ENCODE data around the gene FOXQ1.

Gene FOXQ1, protein sequence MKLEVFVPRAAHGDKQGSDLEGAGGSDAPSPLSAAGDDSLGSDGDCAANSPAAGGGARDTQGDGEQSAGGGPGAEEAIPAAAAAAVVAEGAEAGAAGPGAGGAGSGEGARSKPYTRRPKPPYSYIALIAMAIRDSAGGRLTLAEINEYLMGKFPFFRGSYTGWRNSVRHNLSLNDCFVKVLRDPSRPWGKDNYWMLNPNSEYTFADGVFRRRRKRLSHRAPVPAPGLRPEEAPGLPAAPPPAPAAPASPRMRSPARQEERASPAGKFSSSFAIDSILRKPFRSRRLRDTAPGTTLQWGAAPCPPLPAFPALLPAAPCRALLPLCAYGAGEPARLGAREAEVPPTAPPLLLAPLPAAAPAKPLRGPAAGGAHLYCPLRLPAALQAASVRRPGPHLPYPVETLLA

DNA sequence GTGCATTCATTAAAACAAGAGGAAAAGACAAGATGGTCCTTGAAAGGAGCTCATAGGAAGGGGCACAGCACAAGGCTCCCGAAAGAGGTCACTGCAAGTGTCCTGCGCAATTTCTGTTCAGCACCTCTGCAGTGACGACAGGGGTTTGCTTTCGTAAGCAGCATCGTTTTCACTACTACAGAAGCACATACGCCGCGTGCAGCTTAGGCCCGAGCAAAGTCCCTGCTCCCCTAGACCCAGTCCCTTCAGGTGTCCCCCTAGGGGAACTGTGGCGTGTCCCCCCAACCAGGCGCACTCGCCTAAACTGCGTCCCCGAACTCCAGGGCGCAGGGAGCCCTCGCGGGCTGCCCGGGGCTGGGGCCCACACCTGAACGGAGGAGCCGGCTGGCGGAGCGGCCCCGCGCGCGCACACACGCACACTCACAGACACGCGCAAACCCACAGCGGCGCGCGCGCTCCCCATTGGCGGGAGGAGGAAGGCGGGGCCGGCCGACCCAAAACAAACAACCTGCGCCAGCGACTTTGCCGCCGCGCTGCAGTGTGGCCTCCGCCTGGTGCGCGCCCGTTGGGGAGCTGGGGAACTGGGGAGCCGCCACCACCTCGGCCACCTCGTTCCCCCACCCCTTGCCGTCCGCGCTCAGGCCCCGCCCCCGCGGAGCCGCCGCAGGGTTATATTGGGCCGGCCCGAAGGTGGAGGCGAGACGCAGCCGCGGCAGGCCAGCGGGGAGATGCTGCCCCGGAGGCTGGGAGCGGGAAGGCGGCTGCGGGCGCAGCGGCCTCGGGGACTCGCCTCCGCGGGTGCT, at the start of gene FOXQ1:
FOXQ1 (plus strand) TSS at position 699 of the 803 bp plus-strand sequence. CDS start 607 bp downstream, outside the sequence.
- Mint-ChIP-seq H3K4me3 (peak within 1 kb of the TSS; percentile 64), H3K36me3 (peaks cover 9% of the 10 kb centered on the region)
- CTCF ChIA-PET = interaction anchor here (0.6 to 0.7 kb wide), 2 partner anchors 71 to 719 kb away, joined by 3 read pairs; no protein-coding TSS in a partner anchor

DNA sequence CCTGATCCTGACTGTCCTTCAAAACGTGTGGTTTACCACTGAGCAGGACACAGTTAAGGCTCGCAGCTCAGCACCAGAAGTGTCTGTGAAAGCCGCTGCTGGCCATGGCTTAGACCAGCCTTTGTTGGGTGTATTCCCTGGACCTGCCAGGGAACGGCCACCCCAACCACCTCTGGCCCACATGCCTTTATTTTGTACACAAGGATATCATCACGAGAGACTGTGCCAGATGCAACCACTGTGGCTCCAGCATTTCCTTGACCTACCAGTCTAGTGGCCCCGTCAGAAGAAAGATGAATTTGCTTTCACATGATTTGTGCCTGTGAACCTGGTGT, 49.2 kb upstream of the FOXQ1 start:
- CTCF ChIA-PET = no interaction called here
- no peak for DNase-seq
- Mint-ChIP-seq H3K36me3 (no peaks in the 10 kb centered on the region), H3K9me3 (no peaks in the 10 kb centered on the region), H3K27ac (no peak overlapping the region), H3K4me1 (no peaks in the 10 kb centered on the region), H3K4me3 (no peak overlapping the region), H3K27me3 (peaks cover 4% of the 10 kb centered on the region)

More for the DNA sequence above, at the start of gene FOXQ1:
- Mint-ChIP-seq H3K9me3 (no peaks in the 10 kb centered on the region), H3K4me1 (peaks cover 25% of the 10 kb centered on the region), H3K27me3 (peaks cover 91% of the 10 kb centered on the region), H3K27ac (peak within 1 kb of the TSS; percentile 78)
- DNase-seq = peak; percentile 27

DNA sequence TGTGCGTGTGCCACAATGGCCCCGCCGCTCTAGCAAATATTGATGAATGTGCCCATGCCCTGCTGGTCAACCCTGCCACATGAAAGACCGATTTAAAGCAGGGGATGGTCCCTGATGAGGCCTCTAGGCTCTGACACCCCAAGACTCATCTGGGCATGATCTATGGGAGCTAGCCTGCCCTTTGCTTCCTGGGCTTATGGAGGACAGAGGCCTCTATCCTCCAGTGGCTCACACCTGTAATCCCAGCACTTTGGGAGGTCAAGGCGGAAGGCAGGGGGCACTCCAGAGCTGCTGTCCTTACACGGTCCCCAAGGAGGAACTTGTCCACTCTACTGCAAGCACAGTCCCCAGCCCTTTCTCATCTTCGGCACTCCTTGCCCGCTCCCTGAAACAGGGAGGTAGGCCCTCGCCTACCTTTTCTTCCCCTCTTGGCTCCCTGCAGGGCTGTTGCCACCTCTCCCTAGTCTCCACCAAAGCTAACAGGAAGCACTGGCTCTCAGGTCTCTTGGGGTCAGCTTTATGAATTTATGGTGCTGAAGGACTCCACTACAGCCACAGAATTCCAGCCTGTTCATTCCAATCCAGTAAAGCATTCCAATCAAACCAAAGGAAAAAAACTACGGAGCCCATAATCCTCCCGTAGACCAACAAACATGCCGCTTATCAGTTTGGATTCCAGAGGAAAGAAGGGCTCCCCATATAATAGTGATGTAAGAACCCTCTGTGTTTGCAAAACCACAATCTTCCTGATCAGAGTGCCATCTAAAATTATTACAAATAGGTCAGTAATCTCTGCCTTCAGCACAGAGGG, 48.7 kb upstream of the FOXQ1 start:
- H3K4me1 Mint-ChIP-seq = no peaks in the 10 kb centered on the region
- H3K27me3 Mint-ChIP-seq = peaks cover 4% of the 10 kb centered on the region
- CTCF ChIA-PET = no interaction called here
- H3K9me3 Mint-ChIP-seq = no peaks in the 10 kb centered on the region
- DNase-seq = no peak
- H3K4me3 Mint-ChIP-seq = no peak overlapping the region
- no peaks in the 10 kb centered on the region for H3K36me3 Mint-ChIP-seq
- no peak overlapping the region for H3K27ac Mint-ChIP-seq

DNA sequence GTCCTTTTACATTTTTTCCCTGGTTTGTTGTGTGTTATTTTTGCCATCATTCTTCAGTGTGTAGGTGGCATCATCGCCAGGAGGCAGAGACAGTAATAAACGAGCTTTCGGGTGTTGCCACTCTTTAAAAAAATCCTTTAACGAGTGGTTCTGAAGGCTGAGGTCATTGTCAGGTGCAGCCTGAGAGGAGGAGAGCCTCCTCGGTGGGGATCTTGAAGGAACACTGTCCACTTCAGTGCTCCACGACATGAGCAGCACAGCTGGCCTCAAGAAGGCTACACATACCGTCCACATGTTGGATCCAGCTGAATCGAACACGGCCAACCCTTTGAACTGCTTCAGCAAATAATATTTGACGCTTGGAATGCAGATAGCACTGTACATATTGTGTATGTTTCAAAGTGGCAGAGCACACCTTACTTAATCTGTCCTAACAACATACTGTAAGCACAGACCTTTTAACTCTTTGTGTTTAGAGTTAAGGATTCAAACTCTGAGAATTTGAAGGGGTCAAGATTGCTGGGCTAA, 48.0 kb upstream of the FOXQ1 start:
- Mint-ChIP-seq H3K27me3 (peaks cover 4% of the 10 kb centered on the region), H3K4me1 (no peaks in the 10 kb centered on the region), H3K4me3 (no peak overlapping the region), H3K36me3 (no peaks in the 10 kb centered on the region), H3K9me3 (no peaks in the 10 kb centered on the region), H3K27ac (no peak overlapping the region)
- DNase-seq = no peak
- CTCF ChIA-PET = no interaction called here

DNA sequence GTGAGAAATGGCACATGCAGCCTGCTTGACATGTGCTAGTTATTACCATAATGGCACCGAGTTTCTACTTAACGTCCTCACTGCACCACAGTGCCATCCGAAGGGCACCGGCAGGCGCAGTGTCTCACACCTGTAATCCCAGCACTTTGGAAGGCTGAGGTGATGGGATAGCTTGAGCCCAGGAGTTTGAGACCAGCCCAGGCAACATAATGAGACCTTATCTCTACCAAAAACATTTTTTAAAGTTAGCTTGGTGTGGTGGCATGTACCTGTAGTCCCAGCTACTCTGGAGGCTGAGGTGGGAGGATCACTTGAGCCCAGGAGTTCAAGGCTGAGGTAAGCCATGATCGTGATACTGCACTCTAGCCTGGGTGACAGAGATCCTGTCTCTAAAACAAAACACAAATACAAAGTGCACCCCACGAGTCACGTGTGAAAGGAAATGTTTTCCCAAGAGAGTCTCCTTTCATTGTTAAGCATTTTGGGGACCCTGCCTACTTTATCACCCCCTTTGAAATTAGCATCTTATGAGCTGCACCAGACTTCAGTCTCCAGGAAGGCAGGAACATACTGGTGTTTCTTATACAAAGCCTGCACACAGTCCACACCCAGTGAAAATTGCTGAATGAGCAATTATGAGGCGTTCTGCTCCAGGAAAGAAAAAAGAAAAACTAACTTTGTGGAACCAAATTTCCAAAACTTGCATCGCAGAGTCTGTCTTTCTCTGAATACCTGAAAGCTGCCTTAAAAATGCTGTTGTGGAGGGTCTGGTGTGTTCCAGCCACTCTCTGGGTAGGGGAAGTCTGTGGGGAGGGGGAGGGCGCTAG, 47.1 kb upstream of the FOXQ1 start:
- H3K36me3 Mint-ChIP-seq = no peaks in the 10 kb centered on the region
- H3K4me1 Mint-ChIP-seq = no peaks in the 10 kb centered on the region
- DNase-seq = no peak
- H3K4me3 Mint-ChIP-seq = no peak overlapping the region
- H3K27me3 Mint-ChIP-seq = peaks cover 4% of the 10 kb centered on the region
- no peaks in the 10 kb centered on the region for H3K9me3 Mint-ChIP-seq
- CTCF ChIA-PET = no interaction called here
- H3K27ac Mint-ChIP-seq = no peak overlapping the region

DNA sequence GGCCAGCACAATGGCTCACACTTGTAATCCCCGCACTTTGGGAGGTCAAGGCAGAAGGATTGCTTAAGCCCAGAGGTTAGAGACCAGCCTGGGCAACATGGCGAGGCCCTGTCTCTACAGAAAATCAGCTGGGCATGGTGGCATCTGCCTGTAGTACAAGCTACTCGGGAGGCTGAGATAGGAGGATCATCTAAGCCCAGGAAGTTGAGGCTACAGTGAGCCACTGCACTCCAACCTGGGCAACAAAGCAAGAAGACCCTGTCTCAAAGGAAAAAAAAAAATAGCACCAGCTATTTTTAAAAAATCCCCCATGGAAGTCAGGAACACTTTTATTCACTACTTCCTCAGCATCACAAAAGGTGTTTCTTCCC, 45.2 kb upstream of the FOXQ1 start:
- no peaks in the 10 kb centered on the region for H3K4me1 Mint-ChIP-seq
- no peaks in the 10 kb centered on the region for H3K36me3 Mint-ChIP-seq
- no peak for DNase-seq
- no peaks in the 10 kb centered on the region for H3K9me3 Mint-ChIP-seq
- CTCF ChIA-PET = no interaction called here
- no peak overlapping the region for H3K4me3 Mint-ChIP-seq
- H3K27ac Mint-ChIP-seq = no peak overlapping the region
- peaks cover 4% of the 10 kb centered on the region for H3K27me3 Mint-ChIP-seq

DNA sequence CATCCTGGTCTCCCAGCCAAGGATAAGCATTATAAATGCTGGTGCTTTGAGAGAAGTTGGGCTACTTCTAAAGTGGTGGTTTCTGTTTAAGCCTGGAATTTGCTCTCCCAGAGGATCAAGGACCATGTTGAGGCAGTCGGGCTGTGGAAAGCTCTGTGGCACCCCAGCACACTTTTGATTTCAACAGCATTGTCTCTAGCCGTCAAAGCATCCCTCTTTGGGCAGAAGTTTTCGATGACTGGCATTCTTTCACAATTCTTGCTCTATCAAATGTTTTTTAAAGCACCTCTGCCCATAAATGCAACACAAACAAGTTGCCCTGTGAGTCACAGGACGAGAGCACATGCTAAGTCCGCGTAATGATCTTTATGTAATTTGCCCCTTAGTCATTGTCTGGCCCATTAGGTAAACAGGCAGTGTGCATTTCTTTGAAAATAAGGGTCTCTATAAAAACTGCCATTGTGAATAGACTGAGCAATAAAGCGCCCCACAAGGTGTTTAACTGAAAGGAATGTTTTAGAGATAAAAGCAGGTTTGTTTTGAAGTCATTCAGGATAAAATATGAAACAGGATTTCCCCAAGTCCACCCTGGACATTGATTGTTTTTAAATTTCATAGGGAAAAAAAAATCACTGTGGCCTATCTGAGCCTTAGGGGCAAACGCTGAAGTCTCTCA, 44.7 kb upstream of the FOXQ1 start:
- H3K4me3 Mint-ChIP-seq = no peak overlapping the region
- CTCF ChIA-PET = no interaction called here
- peaks cover 1% of the 10 kb centered on the region for H3K9me3 Mint-ChIP-seq
- H3K36me3 Mint-ChIP-seq = no peaks in the 10 kb centered on the region
- H3K27ac Mint-ChIP-seq = no peak overlapping the region
- peaks cover 4% of the 10 kb centered on the region for H3K27me3 Mint-ChIP-seq
- H3K4me1 Mint-ChIP-seq = no peaks in the 10 kb centered on the region
- DNase-seq = no peak

DNA sequence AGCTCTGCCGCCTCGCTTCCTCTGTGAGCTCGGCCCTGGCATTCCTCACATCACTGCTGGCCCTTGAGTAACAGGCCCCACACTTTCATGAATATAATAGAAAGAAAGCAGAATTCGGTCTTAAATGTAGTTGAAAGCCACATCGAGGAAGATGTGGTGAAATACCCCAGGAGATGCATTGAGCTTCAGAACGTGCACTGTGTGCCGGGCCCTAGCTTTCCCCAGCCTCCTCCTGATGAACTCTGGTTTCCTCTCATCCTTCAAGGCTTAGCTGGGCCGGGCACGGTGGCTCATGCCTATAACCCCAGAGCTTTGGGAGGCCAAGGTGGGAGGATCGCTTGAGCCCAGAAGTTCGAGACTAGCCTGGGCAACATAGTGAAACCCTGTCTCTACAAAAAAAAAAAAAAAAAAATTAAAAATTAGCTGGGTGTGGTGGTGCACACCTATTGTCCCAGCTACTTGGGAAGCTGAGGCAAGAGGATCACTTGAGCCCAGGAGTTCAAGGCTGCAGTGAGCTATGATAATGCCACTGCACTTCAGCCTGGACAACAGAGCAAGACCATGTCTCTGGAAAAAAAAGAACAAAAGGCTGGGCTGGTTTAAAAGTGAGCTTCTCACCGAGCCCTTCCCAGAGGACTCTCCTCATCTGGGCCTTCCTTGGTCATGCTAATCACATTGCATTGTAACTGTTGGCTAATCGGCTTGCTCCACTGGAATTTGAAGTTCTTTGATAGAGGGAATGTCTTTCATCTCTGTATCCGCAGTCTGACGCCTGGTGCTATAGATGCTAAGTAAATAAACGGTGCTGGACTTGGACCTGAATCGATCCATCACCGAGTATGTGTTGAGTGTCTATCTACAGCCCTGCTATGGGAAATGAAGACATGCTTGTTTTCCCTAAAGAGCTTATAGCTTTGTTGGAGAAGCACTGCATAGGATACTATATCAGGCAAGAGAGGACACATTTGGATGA, 43.8 kb upstream of the FOXQ1 start:
- CTCF ChIA-PET = interaction anchor here (1.3 kb wide), 2 partner anchors 23 to 284 kb away, joined by 3 read pairs; no protein-coding TSS in a partner anchor
- Mint-ChIP-seq H3K36me3 (no peaks in the 10 kb centered on the region), H3K27me3 (peaks cover 4% of the 10 kb centered on the region)

DNA sequence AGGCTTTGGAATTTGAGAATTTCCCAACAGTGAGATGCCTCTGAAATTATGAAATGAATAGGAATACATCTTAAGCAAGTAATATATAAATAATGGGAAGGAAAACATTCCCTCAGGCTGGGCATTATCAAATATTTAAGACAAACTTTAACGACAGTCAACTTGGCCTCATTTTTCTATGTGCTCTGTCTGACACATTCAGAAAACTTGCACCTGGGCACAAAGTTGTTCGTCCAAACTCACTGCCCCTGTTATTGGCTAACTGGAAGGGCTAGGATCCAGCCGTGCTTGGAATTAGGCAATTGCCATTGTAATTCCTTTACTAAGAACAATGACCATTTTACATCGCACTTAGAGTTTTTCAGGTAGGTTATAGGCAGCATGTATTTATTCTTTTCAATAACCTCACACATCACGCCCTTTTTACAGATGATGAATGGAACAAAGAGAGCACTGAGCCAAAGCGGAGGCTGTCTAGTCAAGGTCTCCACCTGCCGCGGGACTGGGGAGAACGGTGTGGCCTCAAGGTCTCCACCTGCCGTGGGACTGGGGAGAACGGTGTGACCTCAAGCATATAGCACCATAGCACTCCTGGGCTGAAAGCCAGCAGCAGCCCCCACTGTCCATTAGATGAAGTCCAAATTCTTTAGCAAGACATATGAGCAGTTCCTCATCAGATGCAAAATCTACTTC, 40.7 kb upstream of the FOXQ1 start:
- Mint-ChIP-seq H3K27me3 (peaks cover 5% of the 10 kb centered on the region), H3K27ac (no peak overlapping the region), H3K9me3 (peaks cover 9% of the 10 kb centered on the region), H3K4me1 (no peaks in the 10 kb centered on the region), H3K36me3 (no peaks in the 10 kb centered on the region), H3K4me3 (no peak overlapping the region)
- DNase-seq = no peak
- CTCF ChIA-PET = no interaction called here

More for the DNA sequence above, 43.8 kb upstream of the FOXQ1 start:
- H3K9me3 Mint-ChIP-seq = peaks cover 4% of the 10 kb centered on the region
- H3K4me1 Mint-ChIP-seq = no peaks in the 10 kb centered on the region
- H3K4me3 Mint-ChIP-seq = no peak overlapping the region
- no peak overlapping the region for H3K27ac Mint-ChIP-seq
- DNase-seq = no peak

DNA sequence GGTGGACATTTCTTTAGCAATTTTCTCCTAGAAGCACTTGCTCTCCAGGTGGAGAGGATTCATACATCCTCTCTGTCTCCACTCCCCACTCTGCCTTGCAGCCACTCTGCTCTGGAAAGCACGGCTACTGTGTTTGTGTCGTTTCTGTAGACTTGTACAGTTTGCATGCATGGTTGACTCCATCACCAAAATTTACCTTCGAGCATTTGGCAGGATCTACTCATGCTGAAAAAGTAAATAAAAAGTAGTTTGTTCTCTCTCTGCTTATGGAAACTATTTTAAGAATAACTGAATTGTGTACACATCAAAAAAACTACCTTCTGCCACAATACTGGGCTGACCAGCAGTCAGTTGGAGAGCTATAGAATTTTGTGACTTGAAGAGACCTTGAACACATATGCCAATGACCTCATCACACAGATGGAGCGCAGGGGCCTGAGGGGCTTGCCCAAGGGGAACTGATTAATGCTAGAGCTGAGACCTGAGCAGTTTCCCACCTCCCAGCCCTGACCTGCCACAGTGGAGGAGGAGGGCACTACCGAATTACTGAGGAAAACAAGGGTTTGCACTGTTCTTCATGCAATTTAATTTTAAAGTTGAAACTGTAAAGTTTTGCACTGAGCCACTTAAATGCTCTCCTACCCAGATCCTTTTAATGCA, 33.7 kb upstream of the FOXQ1 start:
- DNase-seq = no peak

DNA sequence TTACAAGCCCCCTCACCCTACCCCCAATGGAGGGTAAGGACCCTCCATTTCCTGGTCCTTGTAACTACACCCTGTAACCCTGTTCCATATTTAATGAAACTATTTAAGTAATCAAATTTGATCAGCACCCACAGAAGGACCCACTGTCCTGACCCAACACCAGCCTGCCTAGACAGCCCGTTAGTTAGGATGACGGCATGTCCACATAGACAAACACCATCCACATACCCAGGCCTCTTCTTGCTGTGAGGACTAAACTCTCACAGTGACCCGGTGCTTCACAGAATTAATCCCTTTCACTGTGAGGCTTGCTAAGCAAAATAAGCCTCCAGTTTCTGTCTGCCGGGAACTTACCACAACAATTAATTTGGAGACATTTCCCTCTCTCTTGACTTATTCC, 32.8 kb upstream of the FOXQ1 start:
- H3K4me1 Mint-ChIP-seq = no peaks in the 10 kb centered on the region
- H3K27ac Mint-ChIP-seq = no peak overlapping the region
- H3K4me3 Mint-ChIP-seq = no peak overlapping the region
- no peak for DNase-seq
- H3K9me3 Mint-ChIP-seq = peaks cover 3% of the 10 kb centered on the region
- H3K27me3 Mint-ChIP-seq = peaks cover 24% of the 10 kb centered on the region
- H3K36me3 Mint-ChIP-seq = no peaks in the 10 kb centered on the region
- CTCF ChIA-PET = interaction anchor here (1.3 kb wide), 1 partner anchor 18 kb away, joined by 3 read pairs; no protein-coding TSS in a partner anchor

More for the DNA sequence above, 33.7 kb upstream of the FOXQ1 start:
- no peak overlapping the region for H3K27ac Mint-ChIP-seq
- H3K4me3 Mint-ChIP-seq = no peak overlapping the region
- no peaks in the 10 kb centered on the region for H3K36me3 Mint-ChIP-seq
- no peaks in the 10 kb centered on the region for H3K4me1 Mint-ChIP-seq
- H3K9me3 Mint-ChIP-seq = peaks cover 5% of the 10 kb centered on the region
- CTCF ChIA-PET = no interaction called here
- H3K27me3 Mint-ChIP-seq = peaks cover 26% of the 10 kb centered on the region

All from activated naive CD4-positive, alpha-beta T cell treated with anti-CD3 and anti-CD28 coated beads, Interleukin-2, amount 10 ng/mL, durations not matched to agents 7 days and 5 days (primary cell).